GM18868 (cell line): Measurements from ENCODE around the gene NDC80.
A peak's percentile ranks its signal among the peaks of the same experiment; 100 is the strongest.
"Not testable (repeated sequence)": the region's sequence is repeated elsewhere in the genome, so short reads cannot be mapped to it uniquely, and the experiment has no call there.

Experiments
- ATAC-seq: cut with Tn5 transposase; IDR thresholded peaks from one replicate; pipeline ENCODE4 v1.9.1; 2021; ENCODE audit warnings: mild to moderate bottlenecking, moderate library complexity; ENCODE audit not compliant: unreplicated experiment

NDC80 gene

GRCh38 chr18:2571200-2572170, at the start of gene NDC80, which contains the start of gene METTL4:
Gene NDC80, plus strand, starts transcription at chr18:2571557. Its CDS starts 1,429 bp downstream, at chr18:2572986.
Gene METTL4, minus strand, starts transcription at chr18:2571505. Its CDS starts 4,289 bp downstream, at chr18:2567216.
- ATAC-seq = peak; percentile 80

- peak; percentile 76 for ATAC-seq
These were observed 49.2 kb upstream of the NDC80 start for GRCh38 chr18:2522112-2522511.

DNA sequence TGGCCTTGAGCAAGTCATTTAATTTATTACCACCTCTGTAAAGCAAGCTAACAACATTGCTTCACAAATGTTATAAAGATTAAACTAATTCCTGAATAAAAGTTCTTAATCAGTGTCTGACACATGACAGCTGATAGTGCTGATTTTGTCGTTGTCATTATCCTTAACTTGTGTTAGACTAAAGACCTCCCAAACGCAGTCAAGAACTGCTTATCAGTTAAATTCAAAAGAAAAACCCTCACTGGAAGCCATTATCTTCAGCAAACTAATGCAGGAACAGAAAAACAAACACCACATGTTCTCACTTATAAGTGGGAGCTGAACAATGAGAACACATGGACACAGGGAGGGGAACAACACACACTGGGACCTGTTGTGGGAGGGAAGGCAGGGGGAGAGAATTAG, 46.6 kb upstream of the NDC80 start:
- not testable (repeated sequence) for ATAC-seq

DNA sequence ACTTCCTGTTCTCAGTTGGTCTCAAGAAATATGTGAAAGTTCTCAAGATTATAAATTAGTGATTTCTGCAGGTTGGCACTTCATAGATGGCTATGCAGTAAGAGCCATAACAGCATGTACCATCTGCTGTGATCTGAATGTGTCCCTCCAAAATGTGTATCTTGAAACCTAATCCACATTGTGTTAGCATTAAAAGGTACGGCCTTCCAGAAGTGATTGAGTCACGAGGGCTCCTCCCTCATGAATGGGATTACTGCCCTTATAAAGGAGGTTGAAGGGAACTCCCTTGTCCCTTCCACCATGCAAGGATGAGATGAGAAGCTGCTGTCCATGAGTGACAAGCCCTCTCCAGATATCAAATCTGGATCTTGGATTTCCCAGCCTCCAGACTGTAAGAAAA, 45.0 kb upstream of the NDC80 start:
- no peak for ATAC-seq

DNA sequence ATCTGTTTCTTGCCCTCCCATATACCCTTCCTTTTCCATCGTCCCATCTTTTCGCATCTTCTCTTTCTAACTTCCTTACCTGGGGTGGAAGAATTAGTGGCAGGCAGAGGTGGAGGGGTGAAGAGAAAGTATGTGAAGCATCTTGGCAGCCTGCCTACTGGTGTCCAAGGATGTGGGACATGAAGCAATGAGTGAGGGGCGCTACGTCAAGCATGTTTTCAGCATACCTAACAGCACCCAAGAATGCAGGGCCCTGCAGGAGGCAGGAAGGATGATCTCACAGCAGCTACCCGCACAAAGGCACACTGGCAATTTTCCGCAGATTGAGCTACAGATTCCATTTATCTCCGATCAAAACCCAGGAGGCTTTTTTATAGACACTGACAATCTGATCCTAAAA, 42.2 kb upstream of the NDC80 start:
- ATAC-seq = no peak

- ATAC-seq = no peak
These were observed 39.6 kb upstream of the NDC80 start for GRCh38 chr18:2531751-2532150.

GRCh38 chr18:2532797-2533196, 38.6 kb upstream of the NDC80 start:
- ATAC-seq = no peak

DNA sequence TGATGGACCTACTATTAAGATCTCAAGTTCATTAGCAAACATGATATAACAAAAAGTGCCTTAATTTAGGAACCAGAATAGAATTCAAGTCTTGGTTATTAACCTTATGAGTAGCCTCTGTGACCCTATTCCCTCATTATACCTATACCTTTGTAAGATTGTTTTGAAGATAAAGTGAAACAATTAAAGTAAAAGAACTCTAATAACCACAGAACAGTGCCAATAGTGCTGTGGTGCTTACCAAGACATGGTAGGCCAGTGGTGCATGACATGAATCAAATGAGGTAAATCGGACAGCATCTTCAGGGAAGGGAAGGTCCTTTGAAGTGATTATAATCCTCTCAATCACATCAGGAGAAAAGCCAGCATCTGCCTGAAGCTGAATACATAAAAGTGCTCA, 36.5 kb upstream of the NDC80 start:
- ATAC-seq = peak; percentile 52

DNA sequence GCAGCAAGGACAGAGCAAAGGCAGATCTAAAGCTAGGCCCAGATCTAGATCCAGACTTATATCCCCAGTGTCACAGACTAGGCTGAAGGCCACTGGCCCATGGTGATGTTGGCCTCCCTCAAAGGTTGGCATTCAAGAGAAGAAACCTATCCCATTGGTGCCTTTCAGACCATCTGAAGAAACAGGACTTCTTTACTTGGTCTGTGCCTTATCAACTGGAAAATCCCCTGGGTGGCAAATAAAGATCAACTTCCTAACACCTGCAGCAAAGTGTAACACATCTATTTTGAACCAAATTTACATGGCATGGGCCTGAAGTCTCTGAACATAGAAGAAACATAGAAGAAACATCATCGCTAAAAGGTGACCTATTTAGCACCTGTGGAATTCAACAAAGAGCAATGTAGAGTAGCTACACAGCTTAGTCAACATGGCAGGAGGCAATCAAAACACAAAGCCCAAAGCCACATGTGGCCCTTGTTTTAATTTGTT, 35.9 kb upstream of the NDC80 start:
- peak; percentile 9 for ATAC-seq

DNA sequence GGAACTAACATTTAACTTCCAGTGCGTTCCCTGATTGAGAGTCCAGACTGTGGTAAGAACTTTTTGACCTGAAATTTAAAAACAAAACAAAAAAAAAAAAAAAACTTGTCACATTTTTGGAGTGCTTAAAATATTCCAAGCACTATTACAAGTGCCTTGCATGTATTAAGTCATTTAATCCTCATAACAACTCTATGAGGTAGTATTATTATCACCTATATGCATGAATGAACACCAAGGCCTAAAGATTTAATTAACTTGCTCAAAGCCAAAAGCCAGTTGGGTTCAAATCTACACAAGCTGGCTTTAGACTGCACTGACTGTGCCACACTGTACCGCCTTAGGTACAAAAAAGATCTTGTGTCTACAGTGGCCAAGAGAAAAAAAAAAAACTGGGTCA, 35.3 kb upstream of the NDC80 start:
- no peak for ATAC-seq

- ATAC-seq = no peak
These were observed 34.9 kb upstream of the NDC80 start for GRCh38 chr18:2536493-2536892.

DNA sequence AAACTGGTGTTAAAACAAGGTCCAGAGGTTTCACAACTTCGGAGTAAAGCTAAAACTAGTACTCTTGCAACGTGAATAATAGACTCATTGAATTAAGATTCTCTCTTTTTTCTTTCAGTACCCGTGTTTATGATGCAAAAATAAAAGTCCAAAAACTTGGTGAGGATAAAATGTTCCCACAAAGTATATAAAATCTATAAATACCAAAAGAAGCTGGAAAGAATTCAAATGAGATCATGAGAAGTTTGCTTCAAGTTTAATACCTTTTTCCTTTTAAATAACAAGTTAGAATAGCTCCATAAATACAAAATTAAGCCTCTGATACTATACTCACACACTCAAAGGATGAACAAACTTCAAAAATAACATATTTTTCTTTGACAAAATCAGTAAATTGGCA, 34.1 kb upstream of the NDC80 start:
- no peak for ATAC-seq

GRCh38 chr18:2538236-2538635, 33.1 kb upstream of the NDC80 start:
- ATAC-seq = no peak

DNA sequence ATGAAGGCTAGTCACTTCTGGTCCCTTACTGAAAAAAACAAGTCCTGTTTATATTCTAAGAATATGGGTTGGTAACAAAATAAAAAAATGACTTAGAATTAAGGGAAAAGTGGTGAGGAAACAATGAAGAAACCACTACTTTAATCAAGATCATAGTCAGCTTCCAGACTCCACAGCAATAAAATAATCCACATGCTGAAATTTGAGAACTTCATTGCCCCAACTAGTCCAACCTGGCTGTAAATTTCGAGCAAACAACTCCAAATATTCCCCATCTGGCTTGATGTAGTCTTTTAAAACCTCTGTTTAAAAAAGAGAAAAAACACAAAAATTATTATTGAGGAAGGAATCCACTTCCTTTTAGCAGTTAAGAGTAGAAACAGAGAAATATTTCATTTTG, 32.5 kb upstream of the NDC80 start:
- ATAC-seq = no peak

- ATAC-seq = no peak
These were observed 30.8 kb upstream of the NDC80 start for GRCh38 chr18:2540575-2540974.

DNA sequence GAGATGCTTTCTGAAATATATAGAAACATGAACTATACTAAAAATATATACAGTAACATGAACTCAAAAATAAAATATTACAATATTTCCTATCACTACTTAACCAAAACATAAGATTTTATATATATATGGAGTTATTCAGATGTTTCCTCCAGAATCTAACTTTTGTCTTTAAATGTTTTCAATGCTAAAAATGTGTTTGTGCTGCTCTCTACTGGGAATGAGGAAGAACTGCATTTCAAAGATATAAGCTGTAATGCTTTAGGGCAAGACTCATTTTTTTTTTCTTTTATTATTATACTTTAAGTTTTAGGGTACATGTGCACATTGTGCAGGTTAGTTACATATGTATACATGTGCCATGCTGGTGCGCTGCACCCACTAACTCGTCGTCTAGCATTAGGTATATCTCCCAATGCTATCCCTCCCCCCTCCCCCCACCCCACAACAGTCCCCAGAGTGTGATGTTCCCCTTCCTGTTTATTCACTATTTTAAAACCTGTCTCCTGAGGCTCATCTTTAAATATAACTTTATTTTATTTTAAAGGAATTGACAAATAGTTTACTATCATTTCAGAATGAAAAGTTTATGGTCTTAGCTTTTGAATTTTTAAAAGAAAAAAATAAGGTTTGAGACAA, 29.3 kb upstream of the NDC80 start:
- peak; percentile 85 for ATAC-seq

GRCh38 chr18:2545155-2545554, 26.2 kb upstream of the NDC80 start:
- ATAC-seq = no peak

GRCh38 chr18:2547477-2548087, 23.8 kb upstream of the NDC80 start:
- ATAC-seq = peak; percentile 84

GRCh38 chr18:2549462-2549861, 21.9 kb upstream of the NDC80 start:
- no peak for ATAC-seq

GRCh38 chr18:2551425-2551824, 19.9 kb upstream of the NDC80 start:
- ATAC-seq = no peak

GRCh38 chr18:2554696-2555095, 16.7 kb upstream of the NDC80 start:
- no peak for ATAC-seq
